Measurements from ENCODE around the gene TSC1.

TSC1 gene

GRCh38 chr9:132976571-132976970 lies 32.2 kb upstream of the TSC1 start:
- Histone ChIP-seq H3K27ac (ENCODE audit: extremely low read depth, low read depth, low read length) (no peak overlapping the region), H3K4me1 (ENCODE audit: control insufficient read depth, insufficient read depth, low read length) (no peaks in the 10 kb centered on the region), H3K9me3 (ENCODE audit: control insufficient read depth, insufficient read depth, low read depth, low read length) (no peaks in the 10 kb centered on the region), H3K4me3 (ENCODE audit: low read depth, low read length) (no peak overlapping the region), H3K36me3 (ENCODE audit: control insufficient read depth in 2 of 2, insufficient read depth in 1 of 2, low read length in 2 of 2) (no peaks in the 10 kb centered on the region)
- ChIA-PET POLR2A (no interaction called here), CTCF (interaction anchor here (0.9 to 5.1 kb wide), 12 partner anchors 11 to 103 kb away, joined by 3 to 30 read pairs (median 6); partner anchors contain the start of gene GTF3C5)
- TF ChIP-seq ZNF121 (tag by site-specific recombination; IDR thresholded peaks at IDR 0.05) (peak; percentile 57; the same call in 1 of the 2 replicates), ZNF350 (tag by site-specific recombination; IDR thresholded peaks at IDR 0.05) (no peak), OVOL3 (tag by site-specific recombination; IDR thresholded peaks at IDR 0.05) (no peak), ZBTB11 (tag by site-specific recombination; conservative IDR thresholded peaks at IDR 0.05; ENCODE audit: low read depth) (no peak)

- TF ChIP-seq PATZ1 (tag by site-specific recombination; IDR thresholded peaks at IDR 0.05) (no peak), ZNF654 (tag by site-specific recombination; IDR thresholded peaks at IDR 0.05; ENCODE audit: low read depth) (no peak), ZNF19 (tag by site-specific recombination; IDR thresholded peaks at IDR 0.05; ENCODE audit: low read depth) (no peak), ZNF26 (tag by site-specific recombination; IDR thresholded peaks at IDR 0.05) (no peak), ZSCAN30 (tag by site-specific recombination; IDR thresholded peaks at IDR 0.05) (no peak), ZNF600 (tag by site-specific recombination; IDR thresholded peaks at IDR 0.05) (no peak), PRDM2 (tag by site-specific recombination; IDR thresholded peaks at IDR 0.05; ENCODE audit: borderline replicate concordance) (no peak), ZNF837 (tag by site-specific recombination; IDR thresholded peaks at IDR 0.05) (no peak), YY2 (tag by site-specific recombination; IDR thresholded peaks at IDR 0.05) (no peak), ZNF707 (tag by site-specific recombination; IDR thresholded peaks at IDR 0.05) (no peak)
- CTCF ChIA-PET, result interaction anchor here (0.6 to 5.2 kb wide), 7 partner anchors 10 to 74 kb away, joined by 3 to 39 read pairs (median 20); no protein-coding TSS in a partner anchor
- no peaks in the 10 kb centered on the region for H3K36me3 ChIP-seq (ENCODE audit: control insufficient read depth in 2 of 2, insufficient read depth in 1 of 2, low read length in 2 of 2)
- no peaks in the 10 kb centered on the region for H3K4me1 ChIP-seq (ENCODE audit: control insufficient read depth, insufficient read depth, low read length)
- H3K4me3 ChIP-seq (ENCODE audit: low read depth, low read length), result no peak overlapping the region
- H3K9me3 ChIP-seq (ENCODE audit: control insufficient read depth, insufficient read depth, low read depth, low read length), result no peaks in the 10 kb centered on the region
- no peak overlapping the region for H3K27ac ChIP-seq (ENCODE audit: extremely low read depth, low read depth, low read length)
- POLR2A ChIA-PET, result no interaction called here
Observed at GRCh38 chr9:132975961-132976360, 31.5 kb upstream of the TSC1 start.
